NB4 (cell line): ENCODE measurements around the gene TPRG1.

Experiments used
- DNase-seq: peaks from one replicate; pipeline ENCODE4 v3.0.0; 2010; ENCODE audit warnings: low read depth
- H3K4me3 ChIP-seq: one replicate; pipeline ENCODE4 v1.5.1; 2011; ENCODE audit warnings: mild to moderate bottlenecking, low read depth, low read length, moderate library complexity
- CTCF ChIP-seq: IDR thresholded peaks from one replicate; pipeline ENCODE4 v1.5.1; 2012; ENCODE audit warnings: low read depth, low read length
- MYC ChIP-seq: IDR thresholded peaks from 2 replicates; pipeline ENCODE4 v1.6.1; 2011; ENCODE audit warnings: low read depth, low read length
- POLR2A ChIP-seq: IDR thresholded peaks from 2 replicates; pipeline ENCODE4 v1.6.1; 2011; ENCODE audit warnings: mild to moderate bottlenecking; ENCODE audit not compliant: insufficient read length; ENCODE audit errors: extremely low read depth
- TF ChIP-seq, protein P1 (sequence below): IDR thresholded peaks from 2 replicates; pipeline ENCODE4 v1.6.1; 2011; ENCODE audit warnings: low read depth, low read length

Gene TPRG1

GRCh38 chr3:189368384-189368783 lies 196.6 kb downstream of the TPRG1 start:
- no peak for TF ChIP-seq CTCF
- TF ChIP-seq, protein P1, sequence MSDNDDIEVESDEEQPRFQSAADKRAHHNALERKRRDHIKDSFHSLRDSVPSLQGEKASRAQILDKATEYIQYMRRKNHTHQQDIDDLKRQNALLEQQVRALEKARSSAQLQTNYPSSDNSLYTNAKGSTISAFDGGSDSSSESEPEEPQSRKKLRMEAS, result no peak
- no peak overlapping the region for H3K4me3 ChIP-seq
- no peak for DNase-seq

DNA sequence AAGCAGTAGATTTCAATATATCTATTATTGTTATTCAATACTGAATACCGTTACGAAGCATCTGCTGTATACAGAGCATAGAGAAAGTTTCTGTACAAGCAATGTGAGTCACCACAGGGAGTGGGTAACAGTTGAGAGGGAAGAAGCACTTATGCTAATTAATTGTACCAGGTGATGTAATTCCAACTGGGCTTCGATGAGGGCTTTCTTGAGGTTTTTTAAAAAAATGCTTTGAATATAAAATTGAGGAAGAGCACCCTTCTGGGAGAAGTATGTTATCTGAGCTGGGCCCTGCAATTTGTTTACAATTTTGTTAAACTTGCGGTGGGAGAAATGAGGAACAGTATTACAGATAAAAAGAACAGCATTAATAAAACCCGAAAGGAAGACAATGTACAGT lies 197.9 kb downstream of the TPRG1 start:
- DNase-seq, result peak; percentile 65
- H3K4me3 ChIP-seq, result no peak overlapping the region
- TF ChIP-seq POLR2A, result no peak
- no peak for TF ChIP-seq CTCF
- no peak for TF ChIP-seq MYC
- TF ChIP-seq, protein P1, result no peak

GRCh38 chr3:189372243-189372642 lies 200.5 kb downstream of the TPRG1 start:
- no peak overlapping the region for H3K4me3 ChIP-seq
- TF ChIP-seq POLR2A, result no peak
- DNase-seq, result peak; percentile 37
